Stimulated activated CD8-positive, alpha-beta memory T cell treated with anti-CD3 and anti-CD28 coated beads, Interleukin-12 subunit alpha, Interleukin-12 subunit beta, amount 100 ng/mL, for 1 hour (primary cell): ENCODE data around the gene SCYL1.
"Not testable (repeated sequence)": the region's sequence is repeated elsewhere in the genome, so short reads cannot be mapped to it uniquely, and the experiment has no call there.

Source experiments
- DNase-seq: peaks from one replicate; pipeline ENCODE4 v3.0.0-alpha.2; 2020; ENCODE audit warnings: low read depth

The SCYL1 gene

GRCh38 chr11:65554842-65555430, 30.1 kb downstream of the SCYL1 start:
- no peak for DNase-seq

- no peak for DNase-seq
These were observed 30.9 kb downstream of the SCYL1 start for GRCh38 chr11:65555693-65556231.

GRCh38 chr11:65556470-65557279, 31.8 kb downstream of the SCYL1 start:
- DNase-seq = no peak

- no peak for DNase-seq
These were observed 32.6 kb downstream of the SCYL1 start for GRCh38 chr11:65557280-65558001.

GRCh38 chr11:65558002-65558929, 33.4 kb downstream of the SCYL1 start, which contains the start of gene LTBP3:
TSS of gene LTBP3 (minus strand) at chr11:65558359. CDS start at chr11:65557959, 400 bp downstream.
- DNase-seq = no peak

GRCh38 chr11:65558930-65559509, 34.1 kb downstream of the SCYL1 start:
- no peak for DNase-seq

GRCh38 chr11:65559535-65559934, 34.7 kb downstream of the SCYL1 start:
- no peak for DNase-seq

GRCh38 chr11:65559951-65560537, 35.2 kb downstream of the SCYL1 start:
- DNase-seq = no peak

GRCh38 chr11:65560555-65561418, 35.9 kb downstream of the SCYL1 start:
- DNase-seq = no peak

- no peak for DNase-seq
These were observed 37.1 kb downstream of the SCYL1 start for GRCh38 chr11:65562020-65562419.

GRCh38 chr11:65562788-65563187, 37.9 kb downstream of the SCYL1 start:
- no peak for DNase-seq

GRCh38 chr11:65563601-65564000, 38.7 kb downstream of the SCYL1 start:
- no peak for DNase-seq

- not testable (repeated sequence) for DNase-seq
These were observed 40.1 kb downstream of the SCYL1 start for GRCh38 chr11:65564879-65565559.

- DNase-seq = no peak
These were observed 41.0 kb downstream of the SCYL1 start for GRCh38 chr11:65565624-65566453.

- no peak for DNase-seq
These were observed 44.5 kb downstream of the SCYL1 start for GRCh38 chr11:65569164-65569972.

- DNase-seq = peak; percentile 96
These were observed 45.4 kb downstream of the SCYL1 start, which contains the start of gene ZNRD2 for GRCh38 chr11:65569973-65570918. TSS of gene ZNRD2 (plus strand) at chr11:65570477. CDS start at chr11:65570492, 15 bp downstream.
